Measurements from ENCODE around the gene TATDN3.

- TF ChIP-seq CTCF (IDR thresholded peaks at IDR 0.05; ENCODE audit: low read depth, low read length) = no peak
- no peak for TF ChIP-seq EZH2phosphoT487 (IDR thresholded peaks at IDR 0.05; ENCODE audit: low read depth)
Observed at GRCh38 chr1:212781225-212781624, 10.5 kb upstream of the TATDN3 start.
